Hair follicular keratinocyte (primary cell): Measurements from ENCODE around the gene ATP13A1. TPM values are rescaled to one million over a fixed set of nuclear protein-coding genes. Genes with fewer than 3 reads are reported as not detected.

ENCODE experiments used
- total RNA-seq: library from RNA; depleted of rRNA; stranded (reverse); fragments of >200 nt; gene quantifications from 2 replicates; pipeline ENCODE4 v1.2.3, GENCODE V29; 2015

ATP13A1 gene
- total RNA-seq: 49.8 and 75.9 TPM in 2 replicates

GRCh38 chr19:19663256-19664120 is at the start of gene ATP13A1:
Gene ATP13A1, minus strand, starts transcription at chr19:19663676. Its CDS starts 10 bp downstream, at chr19:19663666.

DNA sequence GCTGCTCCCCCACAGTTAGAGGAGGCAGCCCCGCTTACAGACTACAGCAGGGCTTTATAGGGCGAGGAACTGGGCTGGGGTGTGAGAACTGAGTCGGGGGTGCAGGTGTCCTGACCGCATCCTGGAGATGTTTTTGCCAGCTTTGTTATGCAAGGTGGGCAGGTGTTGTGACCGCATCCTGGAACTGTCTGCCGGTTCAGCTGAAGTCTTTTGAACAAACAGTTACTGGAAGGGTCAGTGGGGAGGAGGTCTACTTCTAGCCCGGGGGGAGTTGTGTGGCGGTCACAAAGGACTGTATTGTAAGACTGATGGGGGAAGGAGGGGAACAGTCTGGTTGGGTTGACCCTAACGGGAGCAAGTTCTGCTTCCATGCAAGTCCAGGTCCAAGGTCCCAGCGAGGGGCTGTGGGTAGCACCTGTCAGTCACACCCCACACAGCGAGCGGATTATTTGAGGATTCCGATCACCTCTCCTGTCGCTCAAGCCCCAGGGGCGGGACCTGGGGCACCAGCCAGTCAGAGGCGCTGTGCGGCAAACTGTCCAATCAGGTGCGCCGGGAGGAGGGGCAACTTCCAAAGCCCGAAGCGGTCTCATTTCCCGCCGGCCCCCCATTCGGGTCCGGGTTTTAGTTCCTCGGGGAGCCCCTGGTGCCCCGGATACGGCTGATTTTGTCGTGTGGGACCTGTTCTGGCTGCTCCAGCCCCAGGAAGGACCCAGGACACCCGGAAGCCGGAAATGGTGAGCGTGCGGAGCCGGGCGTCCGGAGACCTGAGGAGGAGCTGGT is 4.9 kb upstream of the ATP13A1 start, which contains the start of gene ZNF101:
Gene ZNF101 (plus strand): TSS at position 610 of the 783 bp plus-strand sequence. CDS start 125 bp downstream, at position 735.

DNA sequence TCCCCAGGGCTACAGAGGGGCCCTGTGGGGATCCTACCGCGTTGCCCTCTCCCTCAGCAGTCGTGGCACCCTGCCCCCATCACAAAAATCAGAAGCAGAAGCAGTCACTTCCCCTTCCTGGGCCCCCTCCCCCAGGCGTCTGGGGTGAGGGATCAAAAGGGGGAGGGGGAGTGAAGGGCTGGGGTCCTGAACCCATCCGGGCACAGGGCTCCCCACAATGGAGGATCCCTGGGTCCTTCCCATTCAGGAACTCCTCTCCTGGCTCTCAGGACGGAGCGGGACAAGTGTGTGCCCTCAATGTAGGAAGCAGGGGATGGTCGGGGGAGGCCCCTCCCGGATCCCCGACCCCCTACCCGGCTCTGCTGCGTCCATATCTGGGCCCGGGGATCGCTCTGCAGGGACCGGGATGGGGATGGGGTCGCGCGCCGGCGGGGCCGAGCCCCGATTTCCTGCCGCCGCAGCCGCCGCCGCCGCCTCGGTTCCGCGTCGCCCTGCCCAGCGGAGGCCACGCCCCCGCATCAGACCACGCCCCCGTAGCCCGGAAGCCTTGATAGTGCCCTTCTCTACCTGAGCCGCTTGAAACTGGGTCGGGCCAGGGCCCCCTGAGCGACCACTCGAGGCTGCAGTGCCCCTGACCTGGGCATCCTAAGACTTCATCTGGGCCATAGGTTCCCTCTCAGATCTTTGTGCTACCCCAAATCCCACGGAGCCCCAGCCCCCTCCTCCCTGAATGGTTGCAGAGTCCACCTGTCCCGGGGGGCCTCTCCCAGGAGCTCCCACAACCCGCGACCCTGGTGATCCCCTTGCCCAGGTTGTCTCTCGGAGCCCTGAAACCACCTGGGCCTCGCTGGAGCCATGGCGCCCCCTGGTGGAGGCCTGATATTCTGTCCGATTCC is 20.1 kb downstream of the ATP13A1 start, which contains the start of gene GMIP:
Gene GMIP (minus strand): TSS at position 500 of the 896 bp plus-strand sequence. CDS start 128 bp downstream, at position 372.

GRCh38 chr19:19627621-19628500 is 35.6 kb downstream of the ATP13A1 start, which contains the start of gene LPAR2:
Gene LPAR2, minus strand, starts transcription at chr19:19628220. Its CDS starts 945 bp downstream, at chr19:19627275.

GRCh38 chr19:19618219-19619051 is 45.0 kb downstream of the ATP13A1 start, which contains the start of gene PBX4:
Gene PBX4, minus strand, starts transcription at chr19:19618687. Its CDS starts 58 bp downstream, at chr19:19618629.

Other genes starting within 250 kb of the ATP13A1 start
- gene TSSK6, start 148.1 kb downstream of the ATP13A1 start, total RNA-seq: 0.34 and 1.3 TPM in 2 replicates
- gene NDUFA13, start 147.5 kb downstream of the ATP13A1 start, total RNA-seq: 125 and 206 TPM in 2 replicates
- 0.46 and 1.3 TPM in 2 replicates for gene YJEFN3, start 134.8 kb downstream of the ATP13A1 start, total RNA-seq
- gene CILP2, start 125.4 kb downstream of the ATP13A1 start, total RNA-seq: 0.08 and 0.31 TPM in 2 replicates
- gene PBX4, start 45.0 kb downstream of the ATP13A1 start, total RNA-seq: 0.46 and 0.86 TPM in 2 replicates
- 27.2 and 37.4 TPM in 2 replicates for gene LPAR2, start 35.5 kb downstream of the ATP13A1 start, total RNA-seq
- gene GMIP, start 20.0 kb downstream of the ATP13A1 start, total RNA-seq: 11.6 and 29.2 TPM in 2 replicates
- gene ZNF101, start 5.2 kb upstream of the ATP13A1 start, total RNA-seq: 3.6 and 4.4 TPM in 2 replicates
- gene ZNF14, start 69.4 kb upstream of the ATP13A1 start, total RNA-seq: 1.4 and 1.7 TPM in 2 replicates
- 8.7 and 10.6 TPM in 2 replicates for gene ZNF506, start 158.1 kb upstream of the ATP13A1 start, total RNA-seq
- 1.1 and 2.2 TPM in 2 replicates for gene ZNF253, start 202.2 kb upstream of the ATP13A1 start, total RNA-seq
- gene ZNF93, start 237.3 kb upstream of the ATP13A1 start, total RNA-seq: 3.7 and 8.4 TPM in 2 replicates